HG03378 (cell line): Measurements from ENCODE around the gene CLDN24.
A peak's percentile ranks its signal among the peaks of the same experiment; 100 is the strongest.

Experiments used
- ATAC-seq: cut with Tn5 transposase; IDR thresholded peaks from one replicate; pipeline ENCODE4 v1.9.1; 2021; ENCODE audit warnings: mild to moderate bottlenecking, moderate library complexity; ENCODE audit not compliant: unreplicated experiment

Gene CLDN24

DNA sequence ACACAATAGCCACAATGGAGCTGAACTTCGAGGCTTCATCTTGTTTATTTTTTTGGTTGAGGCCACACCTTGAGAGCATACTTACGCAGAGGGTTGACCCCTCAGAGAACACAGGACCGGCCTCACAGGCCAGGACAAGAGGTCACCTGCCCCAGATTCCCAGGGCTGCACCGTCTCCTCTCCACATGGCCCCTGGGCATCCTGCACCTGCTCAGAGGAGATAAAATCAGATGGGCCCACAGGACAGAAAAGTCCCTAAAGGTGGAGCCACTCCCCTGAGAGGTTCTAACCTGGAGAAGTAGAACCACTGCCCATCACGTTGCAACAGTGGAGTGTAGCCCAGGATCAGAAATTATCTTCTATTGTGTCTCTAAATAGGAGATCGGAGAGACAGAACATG is 1.1 kb upstream of the CLDN24 start:
- ATAC-seq = no peak

DNA sequence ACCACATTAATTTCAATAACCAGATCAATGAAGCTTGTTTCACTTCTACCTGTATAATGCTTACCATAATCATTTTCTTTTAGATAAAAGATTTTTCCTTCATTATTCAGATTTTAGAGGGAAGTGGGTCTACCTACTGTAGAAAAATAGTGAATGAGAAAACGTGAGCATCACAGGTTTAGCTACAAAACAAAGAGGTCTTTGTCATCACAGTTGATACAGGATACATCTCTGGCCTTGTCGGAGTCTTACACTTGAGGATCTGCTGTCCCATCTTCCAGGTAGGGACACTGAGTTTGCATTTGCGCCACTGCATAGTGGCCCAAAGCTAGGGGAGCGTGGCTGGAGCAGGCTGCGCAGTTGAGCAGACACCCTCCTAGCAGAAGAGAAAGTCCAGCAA is 710 bp downstream of the CLDN24 start:
- no peak for ATAC-seq

GRCh38 chr4:183321079-183321478 is 1.1 kb downstream of the CLDN24 start:
- peak; percentile 64 for ATAC-seq

- peak; percentile 7 for ATAC-seq
Measured at GRCh38 chr4:183320211-183321059, 1.8 kb downstream of the CLDN24 start, which contains the start of gene CLDN22. TSS of gene CLDN22 (minus strand) at chr4:183320276. CDS start at chr4:183320218, 58 bp downstream.

- no peak for ATAC-seq
Measured at GRCh38 chr4:183318656-183319055, 3.6 kb downstream of the CLDN24 start.

GRCh38 chr4:183314806-183315205 is 7.4 kb downstream of the CLDN24 start:
- ATAC-seq = no peak

DNA sequence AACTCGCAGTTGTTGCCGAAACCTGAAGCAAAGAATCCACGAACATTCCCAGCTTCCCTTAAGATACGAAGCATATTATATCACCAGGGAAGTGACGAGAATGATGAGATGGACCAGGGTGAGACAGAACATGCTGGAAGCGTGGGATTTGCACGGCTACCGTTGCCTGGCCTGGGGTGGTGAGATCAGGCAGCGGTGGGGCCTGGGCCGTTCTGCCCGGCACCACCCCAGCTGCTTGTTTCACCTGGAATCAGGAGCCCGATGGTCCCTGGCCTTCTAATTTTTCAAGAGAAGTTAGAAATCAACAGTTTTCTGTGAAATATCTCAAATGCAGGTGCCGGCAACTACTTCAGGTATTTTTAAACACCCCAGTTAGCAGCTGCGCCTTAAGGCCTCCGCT is 7.9 kb downstream of the CLDN24 start:
- ATAC-seq = no peak

DNA sequence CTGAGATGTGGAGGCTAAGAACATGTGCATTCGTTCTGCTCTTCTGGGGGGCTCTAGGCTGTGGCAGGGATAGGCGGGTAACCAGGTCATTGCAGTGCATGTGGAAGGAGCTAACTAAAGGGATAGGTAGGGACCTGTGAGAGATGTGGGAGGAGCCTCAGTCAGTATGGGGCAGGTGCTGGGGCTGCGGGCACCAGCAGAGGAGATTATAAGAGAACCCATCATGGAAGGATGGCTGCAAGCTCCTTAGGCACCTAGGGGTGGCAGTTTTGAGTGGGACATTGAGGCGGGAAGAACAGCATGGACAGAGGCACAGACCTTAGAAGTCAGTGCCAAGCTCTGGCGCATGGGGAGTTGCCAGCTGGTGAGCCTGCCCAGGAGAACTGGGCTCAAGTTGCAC is 9.4 kb downstream of the CLDN24 start:
- no peak for ATAC-seq

GRCh38 chr4:183306811-183307210 is 15.4 kb downstream of the CLDN24 start:
- no peak for ATAC-seq

GRCh38 chr4:183304538-183304937 is 17.7 kb downstream of the CLDN24 start:
- ATAC-seq = no peak

DNA sequence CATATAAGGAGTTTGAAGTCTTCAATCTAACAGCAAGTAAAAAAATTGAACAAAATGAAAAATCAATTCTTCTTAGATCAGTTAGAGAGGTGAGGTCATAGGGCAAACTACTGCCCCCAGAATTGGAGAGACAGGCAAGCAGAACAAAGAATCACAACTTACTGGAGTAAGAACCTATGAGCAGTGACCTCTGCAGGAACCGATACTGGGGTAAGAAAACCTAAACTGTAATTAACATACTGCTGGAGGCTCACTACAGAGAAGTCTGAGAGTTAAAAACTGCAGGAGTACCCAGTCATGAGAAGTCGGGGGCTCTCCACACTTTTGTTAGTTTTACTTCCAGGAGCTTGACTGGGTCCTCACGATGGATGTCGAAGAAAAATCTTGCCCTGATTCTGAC is 18.2 kb downstream of the CLDN24 start:
- no peak for ATAC-seq

GRCh38 chr4:183303301-183303700 is 18.9 kb downstream of the CLDN24 start:
- no peak for ATAC-seq

- no peak for ATAC-seq
Measured at GRCh38 chr4:183300655-183301054, 21.6 kb downstream of the CLDN24 start.

GRCh38 chr4:183300070-183300469 is 22.2 kb downstream of the CLDN24 start:
- ATAC-seq = no peak

DNA sequence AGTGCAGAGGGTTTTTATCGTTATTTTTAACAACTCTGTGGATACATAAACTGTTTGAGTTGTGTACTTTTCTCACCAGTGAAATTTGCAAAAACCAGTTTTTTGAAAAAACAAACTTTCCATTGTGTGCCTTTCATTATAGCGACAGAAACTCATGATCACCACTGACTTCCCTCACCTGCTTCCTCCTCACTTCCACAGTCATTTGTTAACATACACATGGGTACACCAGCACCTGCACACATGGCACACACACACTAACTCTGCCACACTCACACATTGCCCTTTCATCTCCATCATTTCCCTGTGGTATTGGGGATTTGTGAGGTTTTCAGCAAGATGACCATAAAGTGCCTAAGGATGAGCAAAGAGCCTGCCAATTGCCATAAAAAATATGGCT is 22.8 kb downstream of the CLDN24 start:
- ATAC-seq = peak; percentile 33

GRCh38 chr4:183297675-183298074 is 24.6 kb downstream of the CLDN24 start:
- peak; percentile 93 for ATAC-seq

DNA sequence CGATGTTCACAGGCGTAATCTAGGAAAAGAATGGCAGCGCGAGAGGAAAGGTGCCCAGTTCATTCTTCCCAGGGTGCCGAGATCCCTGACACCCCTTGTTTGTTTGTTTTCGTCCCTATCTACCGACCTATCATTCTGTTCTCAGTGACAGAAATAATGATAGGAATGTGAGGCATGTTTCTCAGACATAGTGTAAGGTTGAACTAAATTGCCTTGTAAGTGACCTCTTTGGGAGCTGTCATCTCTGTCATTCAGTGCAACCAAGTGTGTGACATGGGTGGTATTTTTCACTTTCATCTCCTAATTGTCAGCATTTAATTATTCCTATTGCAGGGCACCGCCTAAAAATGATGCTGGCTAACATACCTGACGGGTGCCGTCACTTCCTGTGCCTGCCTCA is 26.5 kb downstream of the CLDN24 start:
- no peak for ATAC-seq

GRCh38 chr4:183291070-183291469 is 31.2 kb downstream of the CLDN24 start:
- ATAC-seq = no peak

DNA sequence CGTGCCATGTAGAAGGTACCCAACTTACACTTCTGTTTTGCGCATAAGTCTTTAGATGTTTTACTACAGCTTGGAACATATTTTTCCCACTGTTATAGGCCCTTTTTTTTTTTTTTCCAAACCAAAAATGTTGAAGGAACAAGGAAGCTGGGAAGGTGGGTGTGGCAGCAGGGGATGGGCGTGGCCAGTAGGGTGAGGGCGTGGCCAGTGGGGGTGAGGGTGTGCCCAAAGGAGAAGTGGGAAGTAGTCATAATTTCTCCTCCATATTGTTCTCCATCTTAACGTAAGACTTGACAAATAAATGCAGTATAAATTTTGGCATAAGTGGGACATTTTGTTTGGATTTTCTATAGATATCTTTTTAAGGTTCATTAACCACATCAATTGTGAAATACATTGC is 32.5 kb downstream of the CLDN24 start:
- no peak for ATAC-seq

DNA sequence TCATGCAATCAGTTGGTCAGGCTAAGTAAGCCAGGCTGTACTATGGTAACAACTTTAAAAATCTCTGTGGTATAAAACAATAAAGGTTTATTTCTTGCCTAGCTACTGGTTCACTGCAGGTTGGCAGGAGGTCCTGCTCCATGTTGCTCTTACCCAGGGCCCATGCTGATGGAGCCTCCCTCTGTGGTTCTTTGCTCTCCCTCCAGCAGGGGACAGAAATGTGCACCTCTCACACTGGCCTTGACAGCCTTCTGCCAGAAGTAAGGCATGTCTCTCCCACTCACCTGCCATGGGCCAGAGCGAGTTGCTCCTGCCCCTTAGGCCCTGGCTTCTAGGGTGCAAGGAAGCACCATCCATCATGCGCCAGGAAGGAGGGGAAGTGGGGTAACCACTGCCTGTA is 33.3 kb downstream of the CLDN24 start:
- no peak for ATAC-seq

DNA sequence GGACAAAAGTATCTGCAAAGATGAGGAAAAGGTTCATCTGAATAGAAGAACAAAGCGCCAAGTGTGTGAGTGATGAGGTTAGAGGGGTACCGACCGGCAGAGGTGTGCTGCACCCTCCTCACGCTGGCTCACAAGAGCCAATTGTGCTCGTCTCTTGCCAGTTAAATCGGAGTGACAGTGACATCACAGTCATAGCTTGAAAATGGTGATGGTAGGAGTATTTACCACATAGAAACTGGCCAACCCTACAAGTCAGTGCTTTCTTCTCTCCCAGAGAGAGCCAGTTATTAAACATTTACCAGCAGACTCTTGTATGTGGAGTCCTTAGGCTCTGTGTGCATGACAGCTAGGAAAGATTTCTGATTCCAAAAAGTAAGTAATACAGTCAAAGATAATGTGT is 34.5 kb downstream of the CLDN24 start:
- peak; percentile 88 for ATAC-seq

- peak; percentile 82 for ATAC-seq
Measured at GRCh38 chr4:183287309-183287659, 34.9 kb downstream of the CLDN24 start.
